ENCODE results near the gene EMILIN1. TPM values are rescaled to one million over a fixed set of nuclear protein-coding genes. Genes with fewer than 3 reads are reported as not detected.

EMILIN1 gene
- total RNA-seq, 2 donors from 2014 or later: 0.42 to 0.93 TPM

GRCh38 chr2:27089111-27089954 lies 10.9 kb downstream of the EMILIN1 start:
- H3K27ac Mint-ChIP-seq: no peak overlapping the region
- H3K9me3 Mint-ChIP-seq: no peaks in the 10 kb centered on the region
- H3K36me3 Mint-ChIP-seq (ENCODE audit: low read depth): no peaks in the 10 kb centered on the region
- H3K27me3 Mint-ChIP-seq: no peaks in the 10 kb centered on the region
- H3K4me3 Mint-ChIP-seq: no peak overlapping the region
- H3K4me1 Mint-ChIP-seq: no peaks in the 10 kb centered on the region
- ATAC-seq (replicated peaks): no peak

GRCh38 chr2:27091746-27092695 lies 13.6 kb downstream of the EMILIN1 start:
- Mint-ChIP-seq H3K4me3 (no peak overlapping the region), H3K36me3 (ENCODE audit: low read depth) (no peaks in the 10 kb centered on the region), H3K9me3 (no peaks in the 10 kb centered on the region), H3K4me1 (no peaks in the 10 kb centered on the region), H3K27me3 (no peaks in the 10 kb centered on the region), H3K27ac (peak overlapping the region; percentile 15)
- no peak for ATAC-seq (replicated peaks)

DNA sequence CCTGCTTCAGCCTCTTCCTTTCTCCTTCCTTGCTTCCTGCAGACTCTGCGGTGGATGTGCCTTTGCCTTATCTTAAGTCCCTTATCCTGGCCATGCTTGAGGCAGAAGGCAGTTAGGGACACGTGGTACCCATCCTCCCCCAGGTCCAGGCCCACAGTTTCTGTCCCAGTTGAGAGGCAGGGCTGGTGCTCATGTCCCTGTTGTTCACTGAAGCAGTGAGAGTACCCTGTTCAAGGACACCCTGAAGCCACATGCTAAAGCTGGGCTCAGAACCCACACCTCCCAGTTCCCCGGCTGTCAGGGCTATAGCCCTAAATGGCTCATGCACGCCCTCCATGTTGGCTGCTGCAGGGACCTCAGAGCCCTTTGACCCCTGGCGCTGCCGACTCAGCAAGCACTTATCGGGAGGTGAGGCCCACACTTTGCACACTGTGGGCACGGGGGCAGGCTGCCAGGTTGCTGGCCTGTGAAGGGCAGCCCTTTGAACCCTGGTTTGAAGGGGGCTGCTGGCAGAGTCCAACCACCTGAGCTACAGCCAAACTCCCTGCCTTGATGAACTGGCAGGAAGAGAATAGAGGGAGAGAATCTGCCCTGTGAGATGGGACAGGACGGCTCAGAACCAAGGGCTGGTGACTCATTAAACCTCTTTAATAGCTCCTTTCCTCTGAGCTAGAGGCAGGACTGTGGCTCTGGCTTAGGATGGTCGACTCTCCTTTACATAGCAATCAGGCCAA lies 14.4 kb downstream of the EMILIN1 start:
- H3K9me3 Mint-ChIP-seq: no peaks in the 10 kb centered on the region
- H3K4me1 Mint-ChIP-seq: no peaks in the 10 kb centered on the region
- no peaks in the 10 kb centered on the region for H3K36me3 Mint-ChIP-seq (ENCODE audit: low read depth)
- H3K4me3 Mint-ChIP-seq: no peak overlapping the region
- no peaks in the 10 kb centered on the region for H3K27me3 Mint-ChIP-seq
- no peak for ATAC-seq (replicated peaks)
- H3K27ac Mint-ChIP-seq: no peak overlapping the region

GRCh38 chr2:27093430-27094352 lies 15.3 kb downstream of the EMILIN1 start:
- Mint-ChIP-seq H3K4me3 (no peak overlapping the region), H3K27me3 (no peaks in the 10 kb centered on the region), H3K4me1 (no peaks in the 10 kb centered on the region), H3K36me3 (ENCODE audit: low read depth) (no peaks in the 10 kb centered on the region), H3K9me3 (no peaks in the 10 kb centered on the region), H3K27ac (peak overlapping the region; percentile 25)
- ATAC-seq (replicated peaks): no peak

DNA sequence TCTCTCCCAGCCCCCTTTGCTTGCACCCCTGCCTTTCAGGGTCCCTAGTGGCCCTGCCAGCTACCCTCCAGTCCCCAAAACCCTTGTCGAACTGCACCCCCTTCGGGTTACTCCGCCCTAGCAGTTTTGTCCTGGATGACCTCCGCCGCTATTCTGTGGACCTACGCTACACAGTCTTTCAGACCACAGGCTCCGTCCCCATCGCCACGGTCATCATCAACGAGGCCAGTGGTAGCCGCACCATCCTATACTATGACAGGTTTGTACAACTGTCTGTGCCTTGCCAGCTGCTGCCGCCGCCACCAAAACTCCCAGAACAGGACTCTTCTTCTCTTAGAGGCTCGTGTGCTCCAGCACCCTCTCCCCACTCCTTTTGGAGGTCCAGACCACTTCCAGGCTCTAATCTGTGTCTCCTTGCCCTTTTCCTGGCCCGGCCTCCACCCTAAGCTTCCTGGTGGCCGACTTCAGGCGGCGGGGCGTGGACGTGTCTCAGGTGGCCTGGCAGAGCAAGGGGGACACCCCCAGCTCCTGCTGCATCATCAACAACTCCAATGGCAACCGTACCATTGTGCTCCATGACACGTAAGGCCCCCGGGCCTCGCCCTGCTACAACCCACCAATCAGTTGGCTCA lies 16.1 kb downstream of the EMILIN1 start:
- Mint-ChIP-seq H3K9me3 (no peaks in the 10 kb centered on the region), H3K27ac (peak overlapping the region; percentile 25), H3K4me3 (no peak overlapping the region), H3K27me3 (no peaks in the 10 kb centered on the region), H3K36me3 (ENCODE audit: low read depth) (no peaks in the 10 kb centered on the region), H3K4me1 (no peaks in the 10 kb centered on the region)
- no peak for ATAC-seq (replicated peaks)

DNA sequence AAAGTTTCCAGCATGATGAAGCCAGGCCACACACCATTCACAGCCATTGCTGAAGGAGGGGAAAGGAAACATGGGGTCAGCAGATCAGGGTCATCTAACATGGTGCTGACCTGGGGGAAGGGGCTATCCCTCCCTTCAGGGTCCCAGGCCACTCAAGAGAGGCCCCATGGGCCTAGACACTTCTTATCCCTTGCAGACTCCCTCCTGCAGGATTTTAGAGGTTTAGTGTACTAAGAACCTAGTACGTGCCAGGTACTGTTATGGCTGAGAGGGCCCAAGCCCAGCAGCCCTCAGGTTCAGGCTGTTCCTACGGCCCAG lies 17.0 kb downstream of the EMILIN1 start:
- Mint-ChIP-seq H3K9me3 (no peaks in the 10 kb centered on the region), H3K4me1 (no peaks in the 10 kb centered on the region), H3K27ac (no peak overlapping the region), H3K36me3 (ENCODE audit: low read depth) (no peaks in the 10 kb centered on the region), H3K4me3 (no peak overlapping the region), H3K27me3 (no peaks in the 10 kb centered on the region)
- ATAC-seq (replicated peaks): no peak

DNA sequence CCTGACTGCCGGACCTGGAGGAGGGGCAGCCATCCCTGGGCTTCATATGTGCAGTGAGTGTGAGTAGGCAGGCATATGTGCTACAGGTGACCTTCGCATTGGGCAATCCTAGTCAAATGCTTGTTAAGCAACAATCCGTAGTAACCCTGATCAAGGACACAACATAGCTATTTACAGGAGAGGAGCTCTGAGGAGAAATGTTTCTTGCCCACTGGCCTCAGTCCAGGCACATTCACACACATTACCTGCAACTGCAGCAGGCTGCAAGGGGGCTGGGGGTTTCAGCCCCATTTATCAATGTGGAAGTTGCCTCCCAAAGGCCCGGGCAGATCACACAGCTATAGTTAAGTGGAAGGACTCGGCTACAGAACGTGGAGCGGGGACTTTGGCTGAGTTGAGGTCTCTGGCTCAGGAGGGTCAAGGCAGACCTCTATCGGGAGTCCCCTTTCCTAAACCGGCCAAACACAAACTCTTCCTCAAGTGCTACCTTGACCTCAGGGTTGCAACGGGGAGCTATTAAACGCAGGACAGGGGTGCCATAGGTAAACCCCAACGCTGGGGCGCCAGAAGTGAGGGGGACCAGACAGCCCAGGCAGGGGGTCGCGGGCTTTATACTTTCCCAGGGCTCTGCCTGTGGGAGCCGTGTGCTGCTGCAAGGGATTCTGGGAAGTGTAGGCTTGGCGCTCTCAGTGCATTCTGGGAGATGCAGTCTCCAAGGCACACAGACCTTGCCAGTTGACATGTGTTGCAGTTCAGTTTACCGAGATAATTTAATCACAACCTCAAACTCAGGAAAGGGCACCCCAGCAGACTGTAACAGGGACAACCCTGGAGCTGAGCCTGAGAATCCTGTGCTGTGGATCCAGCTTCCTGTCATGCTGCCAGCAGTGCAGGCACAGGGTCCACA lies 17.6 kb downstream of the EMILIN1 start:
- peak; percentile 76 for ATAC-seq (replicated peaks)
- Mint-ChIP-seq H3K27ac (no peak overlapping the region), H3K27me3 (no peaks in the 10 kb centered on the region), H3K9me3 (no peaks in the 10 kb centered on the region), H3K36me3 (ENCODE audit: low read depth) (no peaks in the 10 kb centered on the region), H3K4me1 (no peaks in the 10 kb centered on the region), H3K4me3 (no peak overlapping the region)

- no peaks in the 10 kb centered on the region for H3K4me1 Mint-ChIP-seq
- no peak for ATAC-seq (replicated peaks)
- H3K27me3 Mint-ChIP-seq: no peaks in the 10 kb centered on the region
- no peaks in the 10 kb centered on the region for H3K36me3 Mint-ChIP-seq (ENCODE audit: low read depth)
- no peak overlapping the region for H3K27ac Mint-ChIP-seq
- no peaks in the 10 kb centered on the region for H3K9me3 Mint-ChIP-seq
- no peak overlapping the region for H3K4me3 Mint-ChIP-seq
Measured at GRCh38 chr2:27096748-27097297, 18.4 kb downstream of the EMILIN1 start.

DNA sequence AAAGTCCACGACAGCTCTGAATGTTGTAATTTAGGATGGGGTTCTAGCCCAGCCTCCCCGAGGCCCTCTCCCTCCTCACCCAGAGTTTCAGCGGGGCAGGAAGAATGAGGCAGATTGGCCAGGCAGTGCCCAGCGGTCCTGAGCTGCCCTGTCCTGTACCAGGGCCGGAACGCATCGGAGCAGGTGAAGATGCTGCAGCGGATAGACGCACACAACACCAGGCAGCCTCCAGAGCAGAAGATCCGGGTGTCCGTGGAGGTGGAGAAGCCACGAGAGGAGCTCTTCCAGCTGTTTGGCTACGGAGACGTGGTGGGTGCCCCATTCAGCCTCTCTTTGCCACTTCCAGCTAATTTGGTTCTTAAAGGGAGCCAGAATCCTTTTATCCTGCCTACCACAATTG lies 18.9 kb downstream of the EMILIN1 start:
- H3K9me3 Mint-ChIP-seq: no peaks in the 10 kb centered on the region
- no peak overlapping the region for H3K27ac Mint-ChIP-seq
- no peaks in the 10 kb centered on the region for H3K36me3 Mint-ChIP-seq (ENCODE audit: low read depth)
- H3K27me3 Mint-ChIP-seq: no peaks in the 10 kb centered on the region
- no peak for ATAC-seq (replicated peaks)
- no peaks in the 10 kb centered on the region for H3K4me1 Mint-ChIP-seq
- no peak overlapping the region for H3K4me3 Mint-ChIP-seq

GRCh38 chr2:27099334-27099955 lies 21.0 kb downstream of the EMILIN1 start:
- H3K27me3 Mint-ChIP-seq: peaks cover 1% of the 10 kb centered on the region
- H3K36me3 Mint-ChIP-seq (ENCODE audit: low read depth): no peaks in the 10 kb centered on the region
- H3K27ac Mint-ChIP-seq: no peak overlapping the region
- no peak overlapping the region for H3K4me3 Mint-ChIP-seq
- no peak for ATAC-seq (replicated peaks)
- H3K9me3 Mint-ChIP-seq: no peaks in the 10 kb centered on the region
- H3K4me1 Mint-ChIP-seq: no peaks in the 10 kb centered on the region

GRCh38 chr2:27100036-27100435 lies 21.6 kb downstream of the EMILIN1 start:
- Mint-ChIP-seq H3K27ac (no peak overlapping the region), H3K4me3 (no peak overlapping the region), H3K9me3 (no peaks in the 10 kb centered on the region), H3K27me3 (peaks cover 3% of the 10 kb centered on the region), H3K36me3 (ENCODE audit: low read depth) (no peaks in the 10 kb centered on the region), H3K4me1 (no peaks in the 10 kb centered on the region)
- no peak for ATAC-seq (replicated peaks)

GRCh38 chr2:27102329-27102728 lies 23.9 kb downstream of the EMILIN1 start:
- Mint-ChIP-seq H3K4me3 (no peak overlapping the region), H3K27ac (no peak overlapping the region), H3K9me3 (no peaks in the 10 kb centered on the region), H3K4me1 (no peaks in the 10 kb centered on the region), H3K27me3 (peaks cover 3% of the 10 kb centered on the region), H3K36me3 (ENCODE audit: low read depth) (no peaks in the 10 kb centered on the region)
- no peak for ATAC-seq (replicated peaks)
